Measurements from ENCODE around the gene ADAM19.

ADAM19 gene

DNA sequence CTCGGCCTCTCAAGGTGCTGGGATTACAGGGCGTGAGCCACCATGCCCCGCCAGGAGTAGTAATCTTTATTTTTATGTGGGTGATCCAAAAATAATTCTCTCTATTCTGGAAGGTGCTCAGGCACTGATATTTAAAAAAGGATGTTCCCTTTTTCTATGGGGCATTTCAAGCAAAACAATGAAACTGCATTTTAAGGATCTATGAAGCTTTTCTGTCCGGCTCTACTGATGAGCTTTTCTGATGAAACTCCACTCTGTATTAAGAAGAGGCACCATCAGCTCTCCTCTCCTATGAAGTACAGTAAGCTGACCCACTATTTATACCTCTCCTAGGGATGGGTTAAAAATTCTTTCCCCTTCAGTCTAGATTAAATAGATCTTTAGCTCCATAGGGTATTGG lies 7.4 kb downstream of the ADAM19 start:
- Histone ChIP-seq H4K20me1 (ENCODE audit: insufficient read depth, low read length, poor library complexity, severe bottlenecking) (no peaks in the 10 kb centered on the region), H3K9ac (ENCODE audit: low read depth, low read length, poor library complexity, severe bottlenecking) (no peak overlapping the region), H3K4me2 (ENCODE audit: low read depth, low read length, poor library complexity, severe bottlenecking) (no peak overlapping the region), H3K79me2 (ENCODE audit: insufficient read depth, low read length) (no peaks in the 10 kb centered on the region), H3K4me3 (ENCODE audit: low read length, poor library complexity, severe bottlenecking) (no peak overlapping the region), H3K36me3 (ENCODE audit: insufficient read depth, low read length) (no peaks in the 10 kb centered on the region), H2AFZ (ENCODE audit: low read length) (no peak overlapping the region), H3F3A (ENCODE audit: low read depth) (no peaks in the 10 kb centered on the region), H3K9me3 (ENCODE audit: insufficient read depth, low read depth, low read length) (no peaks in the 10 kb centered on the region), H3K4me1 (ENCODE audit: insufficient read depth, low read length, poor library complexity, severe bottlenecking) (peaks cover 27% of the 10 kb centered on the region), H3K9me2 (replicated peaks; ENCODE audit: low read depth, low read length) (no peaks in the 10 kb centered on the region), H3K27me3 (ENCODE audit: insufficient read depth, low read length, poor library complexity, severe bottlenecking) (no peaks in the 10 kb centered on the region)
- TF ChIP-seq, protein P1, sequence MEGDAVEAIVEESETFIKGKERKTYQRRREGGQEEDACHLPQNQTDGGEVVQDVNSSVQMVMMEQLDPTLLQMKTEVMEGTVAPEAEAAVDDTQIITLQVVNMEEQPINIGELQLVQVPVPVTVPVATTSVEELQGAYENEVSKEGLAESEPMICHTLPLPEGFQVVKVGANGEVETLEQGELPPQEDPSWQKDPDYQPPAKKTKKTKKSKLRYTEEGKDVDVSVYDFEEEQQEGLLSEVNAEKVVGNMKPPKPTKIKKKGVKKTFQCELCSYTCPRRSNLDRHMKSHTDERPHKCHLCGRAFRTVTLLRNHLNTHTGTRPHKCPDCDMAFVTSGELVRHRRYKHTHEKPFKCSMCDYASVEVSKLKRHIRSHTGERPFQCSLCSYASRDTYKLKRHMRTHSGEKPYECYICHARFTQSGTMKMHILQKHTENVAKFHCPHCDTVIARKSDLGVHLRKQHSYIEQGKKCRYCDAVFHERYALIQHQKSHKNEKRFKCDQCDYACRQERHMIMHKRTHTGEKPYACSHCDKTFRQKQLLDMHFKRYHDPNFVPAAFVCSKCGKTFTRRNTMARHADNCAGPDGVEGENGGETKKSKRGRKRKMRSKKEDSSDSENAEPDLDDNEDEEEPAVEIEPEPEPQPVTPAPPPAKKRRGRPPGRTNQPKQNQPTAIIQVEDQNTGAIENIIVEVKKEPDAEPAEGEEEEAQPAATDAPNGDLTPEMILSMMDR (conservative IDR thresholded peaks at IDR 0.05; ENCODE audit: low read length): no peak
- TF ChIP-seq EZH2phosphoT487 (IDR thresholded peaks at IDR 0.05; ENCODE audit: borderline replicate concordance): no peak

DNA sequence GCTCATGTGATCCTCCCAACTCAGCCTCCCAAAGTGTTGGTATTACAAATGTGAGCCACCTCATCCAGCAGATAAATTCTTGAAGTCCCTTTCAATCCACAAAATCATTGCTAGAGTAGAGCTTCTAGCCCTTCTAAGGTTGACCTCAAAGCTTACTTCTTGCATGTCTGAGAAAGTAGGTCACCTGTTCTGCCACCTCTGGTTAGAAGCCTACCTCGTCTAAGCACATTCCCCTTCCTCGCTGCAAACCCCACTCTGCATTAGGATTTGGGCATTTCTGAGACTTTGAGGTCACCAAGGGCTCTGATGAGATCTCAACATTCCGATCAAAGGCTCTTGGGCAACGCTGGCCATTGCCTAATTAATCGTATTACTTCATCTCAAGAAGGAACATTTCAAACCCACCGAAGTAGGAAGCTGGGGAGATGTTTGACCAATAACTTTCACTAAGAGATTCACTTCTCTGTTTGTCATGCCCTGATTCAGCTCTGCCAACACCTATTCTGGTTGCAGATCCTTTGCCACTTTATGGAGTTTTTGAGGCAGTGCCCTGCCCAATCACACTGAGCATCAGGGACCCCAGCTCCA lies 8.6 kb downstream of the ADAM19 start:
- no peaks in the 10 kb centered on the region for H4K20me1 ChIP-seq (ENCODE audit: insufficient read depth, low read length, poor library complexity, severe bottlenecking)
- TF ChIP-seq, protein P1 (conservative IDR thresholded peaks at IDR 0.05; ENCODE audit: low read length): no peak
- TF ChIP-seq EZH2phosphoT487 (IDR thresholded peaks at IDR 0.05; ENCODE audit: borderline replicate concordance): no peak
- H3K4me1 ChIP-seq (ENCODE audit: insufficient read depth, low read length, poor library complexity, severe bottlenecking): peaks cover 22% of the 10 kb centered on the region
- no peaks in the 10 kb centered on the region for H3K9me2 ChIP-seq (replicated peaks; ENCODE audit: low read depth, low read length)
- H3K9me3 ChIP-seq (ENCODE audit: insufficient read depth, low read depth, low read length): no peaks in the 10 kb centered on the region
- H2AFZ ChIP-seq (ENCODE audit: low read length): no peak overlapping the region
- H3K79me2 ChIP-seq (ENCODE audit: insufficient read depth, low read length): no peaks in the 10 kb centered on the region
- H3K9ac ChIP-seq (ENCODE audit: low read depth, low read length, poor library complexity, severe bottlenecking): no peak overlapping the region
- H3F3A ChIP-seq (ENCODE audit: low read depth): no peaks in the 10 kb centered on the region
- H3K36me3 ChIP-seq (ENCODE audit: insufficient read depth, low read length): no peaks in the 10 kb centered on the region
- H3K27me3 ChIP-seq (ENCODE audit: insufficient read depth, low read length, poor library complexity, severe bottlenecking): no peaks in the 10 kb centered on the region
- no peak overlapping the region for H3K4me2 ChIP-seq (ENCODE audit: low read depth, low read length, poor library complexity, severe bottlenecking)
- H3K4me3 ChIP-seq (ENCODE audit: low read length, poor library complexity, severe bottlenecking): no peak overlapping the region

DNA sequence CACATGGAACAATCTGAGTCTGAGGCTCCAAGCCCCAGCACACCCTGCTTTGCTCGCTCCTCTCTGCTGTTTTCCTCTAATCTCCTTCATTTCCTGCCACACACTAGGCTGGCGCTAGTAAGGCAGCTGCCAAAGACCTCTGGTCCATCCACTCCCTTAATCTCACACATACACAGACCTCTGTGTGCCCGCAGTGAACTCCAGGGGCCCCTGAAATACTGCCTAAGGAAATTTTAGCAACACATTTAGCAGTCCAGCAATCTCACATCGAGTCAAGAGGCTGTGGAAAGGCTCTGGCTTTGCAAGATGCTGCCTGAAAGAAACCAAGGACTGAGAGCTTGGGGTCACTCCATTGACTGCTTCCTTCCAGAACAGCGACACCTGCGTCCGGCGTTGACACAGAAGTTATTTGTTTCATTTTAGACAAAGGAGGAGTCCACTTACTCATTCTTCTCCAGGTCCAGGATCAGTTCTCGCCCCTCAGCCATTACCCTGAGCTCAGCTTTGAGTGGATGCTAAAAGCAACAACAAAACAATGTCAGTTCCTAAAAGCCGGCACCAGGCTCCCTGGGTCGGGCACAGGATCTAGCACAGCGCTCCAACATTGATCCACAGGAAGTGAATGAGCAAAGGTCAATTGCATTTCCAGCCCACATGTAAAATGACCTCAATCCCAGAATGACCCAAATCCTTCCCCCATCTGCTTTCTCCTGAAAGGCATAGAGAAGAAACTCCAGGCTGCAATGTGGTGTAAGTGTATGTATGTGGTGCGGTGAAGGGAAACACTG lies 11.5 kb downstream of the ADAM19 start:
- Histone ChIP-seq H3K4me3 (ENCODE audit: low read length, poor library complexity, severe bottlenecking) (peak overlapping the region; percentile 35), H2AFZ (ENCODE audit: low read length) (no peak overlapping the region), H3K79me2 (ENCODE audit: insufficient read depth, low read length) (no peaks in the 10 kb centered on the region), H3K9me2 (replicated peaks; ENCODE audit: low read depth, low read length) (no peaks in the 10 kb centered on the region), H3F3A (ENCODE audit: low read depth) (no peaks in the 10 kb centered on the region), H3K9ac (ENCODE audit: low read depth, low read length, poor library complexity, severe bottlenecking) (peak overlapping the region; percentile 27), H3K4me1 (ENCODE audit: insufficient read depth, low read length, poor library complexity, severe bottlenecking) (peaks cover 10% of the 10 kb centered on the region), H3K36me3 (ENCODE audit: insufficient read depth, low read length) (no peaks in the 10 kb centered on the region), H4K20me1 (ENCODE audit: insufficient read depth, low read length, poor library complexity, severe bottlenecking) (no peaks in the 10 kb centered on the region), H3K9me3 (ENCODE audit: insufficient read depth, low read depth, low read length) (no peaks in the 10 kb centered on the region), H3K4me2 (ENCODE audit: low read depth, low read length, poor library complexity, severe bottlenecking) (peak overlapping the region; percentile 46), H3K27me3 (ENCODE audit: insufficient read depth, low read length, poor library complexity, severe bottlenecking) (no peaks in the 10 kb centered on the region)
- TF ChIP-seq EZH2phosphoT487 (IDR thresholded peaks at IDR 0.05; ENCODE audit: borderline replicate concordance): no peak
- TF ChIP-seq, protein P1 (conservative IDR thresholded peaks at IDR 0.05; ENCODE audit: low read length): no peak

Measured in Loucy (cell line).